Measurements from ENCODE around the gene P2RX3.
"Not testable (repeated sequence)": the region's sequence is repeated elsewhere in the genome, so short reads cannot be mapped to it uniquely, and the experiment has no call there.

P2RX3 gene

DNA sequence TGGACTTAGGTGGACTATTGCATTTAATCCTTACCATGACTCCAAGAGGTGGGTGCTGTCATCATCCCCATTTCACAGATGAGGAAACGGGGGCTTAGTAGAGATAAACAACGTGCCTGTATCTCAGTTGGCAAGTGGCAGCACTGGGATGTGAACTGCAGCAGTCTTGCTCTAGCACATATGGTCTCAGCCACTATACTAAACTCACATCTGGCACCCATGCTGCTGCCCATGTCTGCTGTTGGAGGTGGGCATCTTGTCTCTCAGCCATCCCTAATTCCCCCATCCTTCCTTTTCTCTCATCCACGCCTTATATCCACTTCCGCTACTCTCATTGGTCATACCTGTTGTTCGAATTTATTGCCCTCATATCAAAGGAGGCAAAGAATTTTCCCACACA is 39.0 kb downstream of the P2RX3 start:
- DNase-seq, result no peak

DNA sequence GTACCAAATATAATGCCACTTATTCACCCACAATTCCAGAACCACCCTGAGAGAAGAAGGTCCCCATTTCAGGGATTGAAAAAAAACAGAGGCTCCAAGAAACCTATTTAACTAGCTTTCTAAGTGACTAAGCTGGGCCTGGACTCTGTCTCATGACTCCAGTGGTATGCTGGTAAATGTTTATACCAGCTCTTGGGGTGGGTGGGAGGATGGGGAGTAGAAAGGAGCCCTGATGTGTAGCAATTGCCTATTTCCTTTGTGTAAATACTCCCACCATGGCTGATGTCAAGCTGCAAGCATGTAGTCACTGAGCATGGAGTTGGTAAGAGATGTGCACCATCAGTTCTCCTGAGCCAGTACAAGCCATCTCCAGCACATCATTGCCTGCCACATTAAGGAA is 40.0 kb downstream of the P2RX3 start:
- DNase-seq, result no peak

DNA sequence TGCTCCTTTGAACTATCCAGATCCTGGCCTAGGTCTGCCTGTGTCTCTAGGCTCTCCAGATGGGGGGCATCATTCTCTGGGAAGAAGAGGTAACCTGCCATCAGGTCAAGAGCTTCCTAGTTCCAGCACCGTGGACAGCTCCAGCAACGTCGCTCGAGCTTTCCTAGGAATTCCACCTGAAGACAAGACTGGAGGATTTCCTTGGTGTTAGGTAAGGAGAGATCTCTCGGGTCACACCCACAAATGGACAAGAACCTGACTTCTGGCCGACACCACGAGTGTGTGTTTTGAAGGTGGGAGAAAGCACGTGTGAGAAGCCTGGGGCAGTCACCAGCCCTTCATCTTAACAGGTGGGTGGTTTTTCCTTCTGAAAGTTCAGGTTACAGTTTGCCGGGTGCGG is 41.6 kb downstream of the P2RX3 start:
- no peak for DNase-seq

DNA sequence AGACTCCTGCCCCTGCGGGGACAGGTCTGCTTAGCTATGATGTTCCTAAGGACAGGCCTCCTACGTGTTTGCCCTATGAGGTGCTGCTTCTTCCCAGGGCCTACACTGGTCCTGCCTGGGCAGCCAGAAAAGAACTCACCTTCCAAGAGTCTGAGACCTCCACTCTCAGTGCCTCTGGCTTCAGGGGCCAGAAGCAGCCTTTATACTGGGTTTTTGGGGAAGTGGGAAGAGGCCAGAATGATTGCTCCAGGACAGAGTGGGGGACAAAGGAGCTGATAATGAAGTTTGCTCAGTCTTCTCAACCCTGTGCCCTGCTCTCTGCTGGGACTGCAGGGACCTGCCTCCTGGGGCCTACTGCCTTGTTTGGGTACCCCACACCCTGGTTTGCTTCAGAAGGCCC is 42.8 kb downstream of the P2RX3 start, which contains the start of gene PRG3:
PRG3 (minus strand) TSS at position 176 of the 400 bp plus-strand sequence. CDS start 442 bp downstream, outside the sequence.
- no peak for DNase-seq

DNA sequence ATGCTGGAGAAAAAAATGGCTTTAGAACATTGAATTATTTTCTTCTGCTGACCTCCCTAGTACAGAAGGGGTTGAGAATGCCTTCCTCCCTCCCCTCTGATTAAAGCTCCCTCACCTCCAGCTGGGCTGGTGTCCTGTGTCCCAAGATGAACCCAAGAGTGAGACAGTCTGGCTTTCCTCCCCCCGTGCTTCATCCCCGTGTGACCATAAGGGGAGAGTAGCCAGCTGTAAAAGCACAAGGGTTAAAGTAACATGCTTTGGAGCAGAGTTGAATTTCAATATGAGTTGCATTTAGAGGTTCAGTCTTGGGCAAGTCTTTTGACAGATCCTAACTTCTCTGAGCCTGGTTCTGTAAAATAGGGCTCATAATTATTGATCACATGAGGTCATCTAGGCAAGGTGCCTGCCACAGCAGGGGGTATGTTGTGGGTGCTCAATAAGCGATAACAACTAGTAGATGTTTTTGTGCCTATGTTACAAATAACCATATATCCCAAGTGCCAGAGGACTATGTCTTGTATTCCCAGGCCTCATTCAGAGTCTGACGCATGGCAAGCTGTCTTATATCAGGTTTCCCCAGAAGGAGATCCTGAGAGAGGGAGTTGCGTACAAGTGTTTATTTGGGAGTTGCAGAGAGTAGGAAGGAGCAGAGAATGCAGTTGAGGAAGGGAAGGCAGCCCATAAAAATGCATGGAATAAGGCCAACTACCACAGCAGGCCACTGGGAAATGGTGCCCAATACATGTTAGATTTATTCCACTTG is 48.2 kb downstream of the P2RX3 start:
- DNase-seq, result no peak

DNA sequence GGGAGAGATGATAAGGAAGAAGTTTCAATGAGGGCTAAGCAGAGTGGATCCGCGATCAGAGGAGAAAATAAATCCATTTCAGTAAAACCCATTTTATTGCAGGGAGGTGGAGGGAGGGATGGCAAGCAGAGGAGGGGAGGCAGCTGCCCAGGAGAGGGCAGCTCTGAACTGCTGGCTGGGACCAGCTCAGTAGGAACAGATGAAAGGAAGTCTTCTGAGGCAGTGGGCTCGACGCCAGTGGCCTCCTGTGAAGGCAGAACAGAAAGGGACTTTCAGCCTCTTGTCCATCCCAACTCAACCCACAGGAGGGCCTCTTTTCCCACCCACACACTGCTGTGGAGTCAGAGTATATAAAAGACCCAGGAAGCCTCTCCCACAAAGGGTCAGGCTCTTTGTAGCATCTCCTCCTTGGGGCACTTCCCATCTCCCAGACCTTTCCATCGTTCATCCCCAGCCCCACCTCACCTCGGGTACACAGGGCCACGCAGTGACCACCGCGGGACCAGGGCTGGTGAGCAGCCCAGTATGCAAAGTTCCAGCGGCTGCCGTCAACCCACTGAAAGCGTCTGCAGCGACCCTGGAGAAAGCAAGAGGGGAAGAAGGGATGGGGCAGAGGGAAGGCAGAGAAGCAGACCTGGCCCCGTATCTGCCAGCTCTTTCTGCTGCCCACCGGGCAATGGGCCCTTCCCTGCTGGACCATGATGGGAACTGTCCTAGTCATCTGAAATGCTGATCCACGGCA is 49.3 kb downstream of the P2RX3 start:
- no peak for DNase-seq

DNA sequence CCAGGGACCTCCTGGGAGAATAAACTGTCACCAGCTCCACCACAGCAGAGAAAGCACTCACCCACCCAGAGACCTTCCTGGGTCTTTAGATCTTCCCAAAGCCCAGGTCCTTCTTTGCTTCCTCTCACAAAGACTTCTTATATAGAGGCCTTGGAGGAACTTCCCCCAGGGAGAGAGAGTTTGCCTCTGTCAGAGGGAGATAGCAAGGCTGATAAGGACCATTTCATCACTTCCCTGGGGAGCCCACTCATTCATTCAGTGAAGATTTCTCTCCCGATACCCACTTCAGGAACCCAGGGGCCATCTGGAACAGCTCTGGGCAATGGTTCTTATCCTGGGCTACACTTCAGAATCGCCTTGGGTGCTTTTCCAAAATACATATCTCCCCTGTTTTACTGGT is 52.4 kb downstream of the P2RX3 start, which contains the start of gene PRG2:
PRG2 (minus strand) TSS at position 116 of the 400 bp plus-strand sequence. CDS start 706 bp downstream, outside the sequence.
- DNase-seq, result no peak

DNA sequence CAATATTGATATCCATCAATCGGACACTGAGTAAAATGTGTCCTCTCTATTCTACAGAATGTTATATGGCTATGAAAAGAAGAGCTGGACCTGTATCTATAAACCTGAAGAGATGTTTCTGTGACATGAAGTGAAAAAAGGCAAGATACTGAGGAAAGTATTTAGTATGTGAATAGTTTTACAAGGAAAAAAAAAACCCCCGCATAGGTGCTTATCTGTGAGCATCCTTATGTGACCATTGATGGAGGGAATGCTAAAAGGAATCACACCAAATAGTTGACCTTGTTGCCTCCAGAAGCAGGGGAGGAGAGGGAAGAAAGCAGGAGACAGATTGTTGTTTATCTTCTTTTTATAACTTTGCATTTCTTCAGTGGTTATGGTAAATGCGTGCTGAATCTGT is 53.0 kb downstream of the P2RX3 start:
- DNase-seq, result no peak

DNA sequence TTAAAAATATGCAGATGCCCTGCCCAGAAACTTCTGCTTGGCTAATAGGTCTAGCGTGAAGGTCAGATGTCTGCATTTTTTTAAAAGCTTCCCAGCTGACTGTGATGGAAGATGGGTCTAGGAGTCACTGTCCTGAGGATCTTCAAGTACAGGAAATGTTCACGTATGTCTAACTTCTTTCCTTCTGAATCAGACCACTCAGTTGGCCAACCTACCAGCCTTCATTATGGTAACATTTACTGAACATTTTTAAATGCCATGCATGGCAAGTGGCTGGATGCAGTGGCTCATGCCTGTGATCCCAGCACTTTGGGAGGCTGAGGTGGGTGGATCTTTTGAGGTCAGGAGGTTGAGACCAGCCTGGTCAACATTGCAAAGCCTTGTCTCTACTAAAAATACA is 53.4 kb downstream of the P2RX3 start:
- DNase-seq, result no peak

DNA sequence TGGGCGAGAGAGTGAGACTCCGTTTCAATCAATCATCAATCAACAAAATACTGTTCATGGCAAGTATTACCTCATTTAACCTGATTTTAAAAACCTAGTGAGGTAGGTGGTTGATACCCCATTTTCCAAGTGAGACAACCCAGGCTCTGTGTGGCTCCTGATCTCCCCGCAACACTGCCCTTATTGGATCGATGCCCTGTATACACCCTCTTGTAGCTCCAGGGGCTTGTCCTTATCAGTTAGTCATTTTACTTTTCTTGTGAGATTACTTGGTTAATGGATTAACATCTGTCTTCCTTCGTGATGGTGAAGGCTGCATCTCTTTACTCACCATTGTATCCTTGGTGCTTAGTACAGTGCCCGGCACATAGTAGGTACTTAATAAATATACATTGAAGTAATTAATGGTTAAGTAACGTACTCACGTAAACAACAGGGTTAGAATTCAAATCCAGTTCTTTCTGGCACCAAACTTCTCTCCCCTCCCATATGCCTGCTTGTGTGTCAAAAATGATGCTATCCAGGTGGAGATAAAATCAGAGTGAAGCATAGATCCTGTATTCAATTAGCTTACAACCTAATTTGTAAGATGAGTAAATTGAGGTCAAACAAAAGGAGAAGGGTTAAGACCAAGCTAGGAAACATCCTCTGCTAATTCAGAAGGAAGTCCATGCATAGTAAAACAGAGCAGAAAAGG is 54.1 kb downstream of the P2RX3 start:
- DNase-seq, result no peak

DNA sequence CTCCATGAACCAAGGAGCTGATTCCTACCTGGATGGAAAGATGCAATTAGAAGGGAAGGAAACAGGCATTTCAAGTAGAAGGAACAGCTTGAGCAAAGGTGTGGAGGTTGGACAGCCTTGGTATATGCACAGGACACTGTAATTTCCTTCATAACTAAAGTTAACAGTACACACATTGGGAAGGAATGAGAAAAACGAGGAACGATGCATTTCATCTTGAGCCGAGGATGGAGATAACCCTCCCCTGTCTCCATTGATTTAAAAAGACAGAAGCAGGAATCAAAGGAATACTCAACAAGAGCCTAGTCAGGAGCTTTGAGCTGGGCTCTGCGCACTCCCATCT is 54.6 kb downstream of the P2RX3 start:
- DNase-seq, result no peak

DNA sequence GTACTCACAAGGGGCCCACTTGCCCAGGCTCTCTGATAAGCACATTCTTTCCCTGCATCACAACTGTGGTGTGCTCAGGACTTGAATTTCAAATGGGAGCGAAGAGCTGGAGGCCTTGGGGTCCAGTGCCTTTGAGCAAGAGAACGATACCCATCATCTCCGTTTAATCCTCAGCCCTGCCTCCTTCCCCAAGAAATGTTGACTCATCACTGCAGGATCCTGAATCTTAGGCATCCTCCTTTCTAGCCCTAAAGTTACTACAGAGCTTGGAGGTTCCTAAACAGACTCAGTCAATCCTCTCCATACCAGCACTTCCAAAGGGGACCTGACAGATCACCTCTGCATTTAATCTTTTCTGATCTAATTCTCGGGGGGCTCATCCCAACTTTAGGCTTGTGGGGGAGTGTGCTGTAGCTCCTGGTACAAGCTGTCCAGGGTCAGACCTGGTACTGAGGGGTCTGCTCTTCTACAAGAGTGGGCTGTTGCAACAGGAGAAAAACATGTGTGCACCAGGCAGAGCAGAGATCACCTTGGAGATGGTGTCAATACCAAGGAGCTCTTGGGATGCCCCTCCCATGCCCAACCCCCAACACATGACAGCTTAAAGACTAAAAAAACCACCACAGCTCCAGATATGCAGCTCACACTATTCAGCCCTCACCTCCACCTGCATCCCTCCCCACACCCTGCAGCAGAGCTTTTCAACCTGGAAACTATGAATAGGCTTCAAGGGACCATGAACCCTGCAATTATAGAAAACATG is 56.2 kb downstream of the P2RX3 start:
- no peak for DNase-seq

DNA sequence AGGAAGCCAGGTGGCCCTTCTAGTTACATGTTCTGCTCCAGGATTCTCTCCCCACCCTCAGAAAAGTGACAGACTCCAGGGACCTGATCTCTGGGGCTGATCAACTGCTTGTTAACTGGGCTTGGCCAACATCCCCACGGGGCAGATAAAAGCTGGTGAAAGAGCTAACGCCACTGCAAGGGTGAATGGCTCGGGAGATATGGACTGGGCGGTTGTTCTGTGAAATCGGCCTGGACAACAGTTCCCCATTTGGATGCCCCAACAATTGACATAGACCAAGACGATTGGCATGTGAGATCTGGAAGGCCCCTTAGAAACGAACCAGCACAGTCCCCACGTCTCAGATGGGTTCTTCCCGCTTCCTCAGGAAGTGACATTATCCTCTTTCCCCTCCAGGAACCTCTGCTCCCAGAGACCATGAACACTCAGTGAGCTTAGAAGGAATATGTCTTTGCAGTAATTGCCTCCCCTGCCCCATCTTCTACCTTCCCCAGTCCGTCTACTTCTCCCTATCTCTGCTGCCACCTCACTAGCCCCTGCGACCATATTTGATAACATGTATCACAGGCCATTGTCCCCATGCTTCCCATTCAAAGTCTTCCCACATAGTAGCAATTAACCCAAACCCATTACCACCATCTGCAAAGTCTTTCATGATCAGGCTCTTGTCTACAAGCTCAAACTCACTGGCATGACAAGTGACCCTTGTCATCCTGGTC is 57.9 kb downstream of the P2RX3 start:
- no peak for DNase-seq

DNA sequence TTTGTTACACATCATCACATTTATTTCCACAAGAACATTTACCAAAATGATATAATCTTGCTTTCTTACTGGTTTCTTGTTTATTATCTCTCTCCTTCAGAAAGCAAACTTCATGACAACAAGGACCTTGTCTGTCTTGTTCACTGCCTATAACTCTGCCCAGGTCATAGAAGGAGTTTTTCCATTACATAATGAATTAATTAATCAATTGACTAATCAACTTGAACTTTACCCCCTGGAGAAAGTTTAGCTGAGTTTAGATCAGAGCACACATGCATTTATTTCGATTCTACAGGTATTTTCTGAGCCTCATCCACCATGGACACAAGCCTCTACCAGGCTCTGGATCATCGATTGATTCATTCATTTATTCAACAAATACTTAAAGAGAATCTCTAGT is 58.6 kb downstream of the P2RX3 start:
- DNase-seq, result no peak

DNA sequence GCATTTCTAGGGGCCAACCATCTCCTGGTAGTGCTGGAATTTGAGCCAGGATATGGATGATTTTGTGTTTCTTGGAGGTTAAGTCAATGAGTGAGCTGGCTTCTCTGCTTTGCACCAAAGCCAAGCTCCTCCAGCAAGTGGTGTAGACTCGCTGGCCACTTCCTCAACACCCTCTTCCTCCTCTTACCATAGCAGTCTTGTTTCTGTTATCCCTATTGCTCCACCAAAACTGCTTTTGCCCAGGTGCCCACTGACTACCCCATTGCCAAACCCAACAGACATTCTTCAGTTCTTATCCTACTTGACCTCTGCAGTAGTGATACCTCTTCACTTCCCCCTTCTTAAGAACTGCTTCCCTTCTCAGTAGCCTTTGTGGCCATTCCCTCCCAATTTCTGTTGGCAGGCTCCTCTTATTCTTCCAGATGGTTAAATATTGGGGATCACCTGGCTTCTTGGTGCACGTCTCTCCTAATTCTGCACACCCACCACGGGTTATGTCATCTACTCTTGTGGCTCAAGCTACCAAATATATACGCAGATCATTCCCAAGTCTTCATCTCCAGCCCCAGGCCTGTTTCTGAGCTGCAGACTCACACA is 59.3 kb downstream of the P2RX3 start:
- no peak for DNase-seq

DNA sequence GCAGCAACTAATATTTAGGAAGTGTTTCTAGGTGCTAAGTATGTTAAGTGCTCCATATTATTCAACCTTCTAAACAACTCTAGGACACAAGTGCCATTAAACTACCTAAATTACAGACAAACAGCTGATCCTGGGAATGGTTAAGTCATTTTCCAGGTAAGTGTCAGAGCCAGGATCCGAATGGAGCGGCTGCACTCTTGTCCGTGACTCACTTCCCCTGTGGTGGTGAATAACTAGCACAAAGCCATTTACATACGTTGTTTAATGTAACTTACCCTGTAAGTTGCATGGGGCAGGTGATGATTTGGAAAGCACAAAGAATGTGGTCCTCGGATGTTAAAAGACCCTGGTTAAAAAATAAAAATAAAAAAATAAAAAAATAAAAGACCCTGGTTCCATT is 61.1 kb downstream of the P2RX3 start:
- DNase-seq, result no peak

DNA sequence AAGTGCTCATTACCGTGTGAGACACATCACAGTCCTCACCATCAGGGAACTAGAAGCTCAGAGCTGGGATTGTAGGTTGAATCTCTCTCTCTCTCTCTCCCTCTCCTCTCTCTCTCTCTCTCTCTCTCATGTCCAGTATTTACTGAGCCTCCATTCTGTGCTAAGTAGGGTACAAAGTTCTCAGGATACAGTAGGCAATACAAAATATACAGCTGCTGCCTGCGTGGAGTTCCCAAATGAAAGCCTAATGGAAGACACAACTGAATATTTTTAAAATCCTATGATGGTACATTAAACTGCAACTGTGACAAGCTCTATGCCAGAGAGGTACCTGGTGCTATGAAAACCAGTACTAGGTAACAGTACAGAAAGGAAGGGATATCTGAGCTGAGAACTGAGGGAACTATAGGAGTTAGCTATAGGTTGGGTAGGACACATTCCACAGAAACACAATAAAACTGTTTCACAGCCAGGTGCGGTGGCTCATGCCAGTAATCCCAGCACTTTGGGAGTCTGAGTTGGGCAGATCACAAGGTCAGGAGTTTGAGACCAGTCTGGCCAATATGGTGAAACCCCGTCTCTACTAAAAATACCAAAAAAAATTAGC is 61.9 kb downstream of the P2RX3 start:
- DNase-seq, result no peak

DNA sequence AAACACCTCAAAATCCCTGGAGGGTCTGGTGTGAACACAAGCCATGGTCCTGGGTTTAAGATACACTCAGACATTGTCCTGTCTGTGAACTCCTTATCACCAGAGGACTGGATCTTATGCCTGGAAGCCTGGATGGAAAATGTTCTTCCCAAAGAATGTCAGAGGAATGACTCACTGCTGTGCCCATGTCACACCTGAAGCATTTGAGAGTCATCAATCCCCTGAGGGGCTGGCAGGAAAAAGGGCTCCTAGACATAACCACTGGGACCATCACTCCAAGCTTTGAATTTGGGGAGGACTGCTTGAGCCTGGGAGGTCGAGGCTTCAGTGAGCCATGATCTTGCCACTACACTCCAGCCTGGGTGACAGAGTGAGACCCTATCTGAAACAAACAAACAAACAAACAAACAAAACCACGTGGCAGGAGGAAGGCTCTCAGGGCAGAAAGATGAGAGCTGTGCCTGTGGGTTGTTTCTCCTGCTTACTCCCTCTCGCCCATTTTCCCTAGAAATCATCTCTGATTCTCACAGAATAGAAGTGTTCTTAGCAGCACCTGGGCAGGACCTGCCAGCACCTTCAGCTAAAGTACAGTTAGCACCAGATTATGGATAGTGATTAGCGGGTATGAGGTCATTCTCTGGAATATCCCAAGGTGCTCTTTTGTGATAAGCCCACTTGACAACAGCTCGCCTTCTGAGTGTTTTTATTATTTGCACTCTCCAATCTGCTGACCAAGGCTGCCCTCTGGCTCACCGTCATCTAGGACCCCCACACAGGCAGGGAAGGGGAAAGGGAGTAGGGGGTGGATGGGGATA is 64.2 kb downstream of the P2RX3 start:
- DNase-seq, result no peak

DNA sequence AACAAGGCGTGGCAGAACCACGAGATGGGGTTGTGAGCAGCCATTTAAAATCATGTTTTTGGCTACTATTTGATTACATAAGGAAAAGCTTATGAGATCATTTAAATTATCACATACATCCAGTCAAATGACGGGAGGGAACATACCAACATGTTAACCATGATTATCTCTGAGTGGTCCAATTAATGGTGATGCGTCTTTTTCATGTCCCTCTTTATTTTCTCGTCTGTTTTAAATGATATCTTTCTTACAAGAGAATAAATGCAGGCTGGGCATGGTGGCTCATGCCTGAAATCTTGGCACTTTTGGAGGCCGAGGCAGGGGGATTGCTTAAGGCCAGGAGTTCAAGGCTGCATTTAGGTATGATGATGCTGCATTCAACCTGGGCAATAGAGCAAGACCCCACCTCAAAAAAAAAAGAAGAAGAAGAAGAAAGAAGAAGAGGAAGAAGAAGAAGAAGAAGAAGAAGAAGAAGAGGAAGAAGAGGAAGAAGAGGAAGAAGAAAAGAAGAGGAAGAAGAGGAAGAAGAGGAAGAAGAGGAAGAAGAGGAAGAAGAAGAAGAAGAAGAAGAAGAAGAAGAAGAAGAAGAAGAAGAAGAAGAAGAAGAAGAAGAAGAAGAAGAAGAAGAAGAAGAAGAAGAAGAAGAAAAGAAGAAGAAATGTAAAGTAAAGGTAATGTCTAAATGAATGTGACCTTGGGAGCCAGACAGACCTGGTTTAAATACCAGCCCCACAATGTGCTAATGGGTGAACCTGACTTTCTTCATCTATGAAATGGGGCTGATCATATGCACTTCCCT is 65.0 kb downstream of the P2RX3 start:
- not testable (repeated sequence) for DNase-seq

DNA sequence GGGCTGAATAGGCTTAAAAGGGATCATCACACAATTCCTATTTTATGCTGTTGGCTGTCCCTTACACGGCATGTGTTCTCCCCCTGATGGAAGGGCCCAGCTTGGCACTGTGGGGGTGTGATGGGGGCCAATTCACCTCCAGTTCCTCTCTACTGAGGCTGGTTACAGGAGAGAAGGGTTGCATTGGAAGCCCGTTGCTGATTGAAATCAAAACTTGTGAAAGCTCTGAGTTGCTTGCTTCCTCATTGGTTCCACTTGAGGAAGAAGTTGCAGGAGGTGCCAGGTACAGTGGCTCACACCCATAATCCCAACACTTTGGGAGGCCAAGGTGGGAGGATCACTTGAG is 65.6 kb downstream of the P2RX3 start:
- DNase-seq, result no peak
